GM23338 (cell line): Measurements from ENCODE around the gene TMUB2. TPM values are rescaled to one million over a fixed set of nuclear protein-coding genes. Genes with fewer than 3 reads are reported as not detected.

Experiments used
- ATAC-seq: fragments of 200-7000 bp; cut with Tn5 transposase; 3 replicates; pipeline ENCODE4 v1.9.1; 2020
- DNase-seq: peaks from one replicate; pipeline ENCODE4 v3.0.0-alpha.2; 2015; ENCODE audit warnings: low spot score
- H2AFZ ChIP-seq: fragments of 200-600 bp; sonication (generic); 2 replicates; pipeline ENCODE4 v1.8.0; 2016; ENCODE audit warnings: antibody characterized with exemption, mild to moderate bottlenecking, moderate library complexity
- H3F3A ChIP-seq: fragments of 200-600 bp; sonication (generic); replicated peaks from 2 replicates; pipeline ENCODE4 v1.8.0; 2017; ENCODE audit warnings: antibody characterized with exemption, mixed run types, low read depth
- H3K27ac ChIP-seq: fragments of 200-600 bp; sonication (generic); 2 replicates; pipeline ENCODE4 v1.6.1; 2016; ENCODE audit warnings: low read depth
- H3K27me3 ChIP-seq: fragments of 200-600 bp; sonication (generic); 2 replicates; pipeline ENCODE4 v1.8.0; 2016; ENCODE audit warnings: mild to moderate bottlenecking, mixed run types, moderate library complexity; ENCODE audit not compliant: insufficient read depth
- H3K36me3 ChIP-seq: fragments of 200-600 bp; sonication (generic); 2 replicates; pipeline ENCODE4 v1.8.0; 2016; ENCODE audit warnings: mild to moderate bottlenecking; ENCODE audit not compliant: insufficient read depth
- H3K4me1 ChIP-seq: fragments of 200-600 bp; sonication (generic); 2 replicates; pipeline ENCODE4 v1.8.0; 2016; ENCODE audit warnings: mild to moderate bottlenecking, moderate library complexity; ENCODE audit not compliant: insufficient read depth
- H3K4me2 ChIP-seq: fragments of 200-600 bp; sonication (generic); 2 replicates; pipeline ENCODE4 v1.7.1; 2017; ENCODE audit warnings: mixed run types
- H3K4me3 ChIP-seq: fragments of 200-600 bp; sonication (generic); 2 replicates; pipeline ENCODE4 v1.6.1; 2016; ENCODE audit warnings: mixed run types
- H3K79me2 ChIP-seq: fragments of 200-600 bp; sonication (generic); replicated peaks from 2 replicates; pipeline ENCODE4 v1.8.0; 2017; ENCODE audit warnings: mild to moderate bottlenecking; ENCODE audit not compliant: insufficient read depth
- H3K9me2 ChIP-seq: fragments of 200-600 bp; sonication (generic); 2 replicates; pipeline ENCODE4 v1.8.0; 2017; ENCODE audit not compliant: insufficient read depth
- H4K20me1 ChIP-seq: fragments of 200-600 bp; sonication (generic); replicated peaks from 2 replicates; pipeline ENCODE4 v1.8.0; 2017; ENCODE audit warnings: mild to moderate bottlenecking; ENCODE audit not compliant: insufficient read depth
- H3K27ac Mint-ChIP-seq: 2 replicates; pipeline ENCODE4 v1.8.0; 2020; ENCODE audit warnings: inconsistent platforms, mild to moderate bottlenecking, moderate library complexity, mixed read lengths
- H3K27me3 Mint-ChIP-seq: 3 replicates; pipeline ENCODE4 v1.8.0; 2022; ENCODE audit warnings: low read depth, mild to moderate bottlenecking, moderate library complexity, mixed read lengths, inconsistent platforms; ENCODE audit not compliant: insufficient read depth, poor library complexity
- H3K36me3 Mint-ChIP-seq: 3 replicates; pipeline ENCODE4 v1.8.0; 2021; ENCODE audit warnings: low read depth, mild to moderate bottlenecking, inconsistent platforms, moderate library complexity, mixed read lengths
- H3K4me1 Mint-ChIP-seq: 3 replicates; pipeline ENCODE4 v1.8.0; 2020; ENCODE audit warnings: mild to moderate bottlenecking, inconsistent platforms, mixed read lengths
- H3K4me3 Mint-ChIP-seq: 3 replicates; pipeline ENCODE4 v1.8.0; 2021; ENCODE audit warnings: moderate library complexity, mild to moderate bottlenecking, inconsistent platforms, mixed read lengths
- H3K9me3 Mint-ChIP-seq: 3 replicates; pipeline ENCODE4 v1.8.0; 2020; ENCODE audit warnings: moderate library complexity, mild to moderate bottlenecking, inconsistent platforms, mixed read lengths
- CREB1 ChIP-seq: fragments of 250-450 bp; sonication (Bioruptor Pico); IDR thresholded peaks from 2 replicates; pipeline ENCODE4 v1.5.0; 2020; ENCODE audit warnings: low read depth, mild to moderate bottlenecking, moderate library complexity
- EZH2 ChIP-seq: fragments of 200-600 bp; sonication (generic); IDR thresholded peaks from one replicate; pipeline ENCODE4 v1.8.0; 2017; ENCODE audit warnings: antibody characterized with exemption, mild to moderate bottlenecking, low read depth; ENCODE audit not compliant: unreplicated experiment
- EZH2phosphoT487 ChIP-seq: fragments of 200-600 bp; sonication (generic); IDR thresholded peaks from one replicate; pipeline ENCODE4 v1.8.1; 2018; ENCODE audit warnings: antibody characterized with exemption; ENCODE audit not compliant: unreplicated experiment
- JUNB ChIP-seq: IDR thresholded peaks from one replicate; pipeline ENCODE4 v1.6.1; 2016; ENCODE audit warnings: antibody characterized with exemption; ENCODE audit not compliant: unreplicated experiment
- NANOG ChIP-seq: IDR thresholded peaks from 2 replicates; pipeline ENCODE4 v1.6.1; 2016; ENCODE audit warnings: antibody characterized with exemption, borderline replicate concordance
- POLR2AphosphoS5 ChIP-seq: IDR thresholded peaks from 2 replicates; pipeline ENCODE4 v1.6.1; 2016; ENCODE audit warnings: antibody characterized with exemption, low read depth
- STAT1 ChIP-seq: IDR thresholded peaks from one replicate; pipeline ENCODE4 v1.6.1; 2016; ENCODE audit warnings: antibody characterized with exemption; ENCODE audit not compliant: unreplicated experiment
- ZNF114 ChIP-seq: fragments of 250-450 bp; sonication (Bioruptor Pico); IDR thresholded peaks from 2 replicates; pipeline ENCODE4 v1.5.0; 2020; ENCODE audit warnings: mild to moderate bottlenecking, moderate library complexity
- ZNF331 ChIP-seq: fragments of 250-450 bp; sonication (Bioruptor Pico); IDR thresholded peaks from 2 replicates; pipeline ENCODE4 v1.5.0; 2020; ENCODE audit warnings: low read depth, mild to moderate bottlenecking, moderate library complexity
- polyA plus RNA-seq: library from polyadenylated mRNA; unstranded; fragments of >200 nt; fragmentation: Nextera tagmentation; extraction: Ambion mirVana; gene quantifications from 2 replicates; pipeline ENCODE4 v1.2.1, GENCODE V29; 2016
- total RNA-seq: library from RNA; depleted of rRNA; stranded (reverse); fragments of >200 nt; shearing (Covaris generic); gene quantifications from 2 replicates; pipeline ENCODE4 v1.2.3, GENCODE V29; 2014
- TF ChIP-seq, protein P1 (sequence below): fragments of 250-450 bp; sonication (Bioruptor Pico); IDR thresholded peaks from 2 replicates; pipeline ENCODE4 v1.5.0; 2020; ENCODE audit warnings: mild to moderate bottlenecking, moderate library complexity
- TF ChIP-seq, protein P2 (sequence below): IDR thresholded peaks from one replicate; pipeline ENCODE4 v1.6.1; 2018; ENCODE audit warnings: antibody characterized with exemption; ENCODE audit not compliant: unreplicated experiment
- TF ChIP-seq, protein P3 (sequence below): IDR thresholded peaks from 2 replicates; pipeline ENCODE4 v1.6.1; 2016; ENCODE audit warnings: antibody characterized with exemption

Gene TMUB2
- total and polyA plus RNA-seq, 2 experiments from 2014 or later = 16.5 to 20.8 TPM

DNA sequence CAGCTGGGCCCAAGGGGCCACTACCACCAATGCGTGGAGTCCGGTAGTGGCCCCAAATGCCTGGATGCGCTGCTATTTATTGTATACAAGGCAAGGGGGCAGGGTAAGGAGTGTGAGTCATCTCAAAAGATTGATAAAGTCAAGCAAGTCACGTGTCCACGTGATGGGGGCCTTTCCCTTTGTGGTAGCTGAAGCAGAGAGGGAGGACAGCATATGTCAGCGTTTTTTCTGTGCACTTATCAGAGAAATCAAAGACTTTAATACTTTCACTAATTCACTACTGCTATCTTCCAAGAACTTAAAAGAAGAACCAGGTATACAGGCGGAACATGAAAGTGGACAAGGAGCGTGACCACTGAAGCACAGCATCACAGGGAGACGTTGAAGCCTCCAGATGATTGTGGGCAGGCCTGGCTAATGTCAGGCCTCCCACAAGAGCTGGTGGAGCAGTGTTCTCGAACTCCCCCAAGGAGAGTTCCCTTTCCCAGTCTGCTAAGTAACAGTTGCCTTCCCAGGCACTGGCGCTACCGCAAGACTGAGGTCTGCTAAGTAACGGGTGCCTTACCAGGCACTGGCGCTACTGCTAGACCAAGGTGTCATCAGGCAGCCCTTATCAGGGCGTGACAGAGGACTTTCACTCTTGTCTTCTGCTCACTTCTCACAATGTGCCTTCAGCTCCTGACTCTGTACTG lies 27.1 kb upstream of the TMUB2 start:
- Histone ChIP-seq H3K4me1 (no peaks in the 10 kb centered on the region), H3K27ac (no peak overlapping the region), H3K27me3 (no peaks in the 10 kb centered on the region), H3F3A (no peaks in the 10 kb centered on the region; the same call in 1 of the 2 replicates), H3K4me3 (no peak overlapping the region), H3K79me2 (no peaks in the 10 kb centered on the region), H3K9me2 (no peaks in the 10 kb centered on the region), H3K36me3 (peaks cover 17% of the 10 kb centered on the region), H2AFZ (no peak overlapping the region), H3K4me2 (no peak overlapping the region), H4K20me1 (no peaks in the 10 kb centered on the region; the same call in none of the 2 replicates)
- TF ChIP-seq ZNF331 (CRISPR knock-in tag) (no peak), EZH2 (no peak), STAT1 (no peak), ZNF114 (no peak), EZH2phosphoT487 (no peak), JUNB (no peak), NANOG (no peak), POLR2AphosphoS5 (no peak), CREB1 (CRISPR knock-in tag) (no peak)
- TF ChIP-seq, protein P1, sequence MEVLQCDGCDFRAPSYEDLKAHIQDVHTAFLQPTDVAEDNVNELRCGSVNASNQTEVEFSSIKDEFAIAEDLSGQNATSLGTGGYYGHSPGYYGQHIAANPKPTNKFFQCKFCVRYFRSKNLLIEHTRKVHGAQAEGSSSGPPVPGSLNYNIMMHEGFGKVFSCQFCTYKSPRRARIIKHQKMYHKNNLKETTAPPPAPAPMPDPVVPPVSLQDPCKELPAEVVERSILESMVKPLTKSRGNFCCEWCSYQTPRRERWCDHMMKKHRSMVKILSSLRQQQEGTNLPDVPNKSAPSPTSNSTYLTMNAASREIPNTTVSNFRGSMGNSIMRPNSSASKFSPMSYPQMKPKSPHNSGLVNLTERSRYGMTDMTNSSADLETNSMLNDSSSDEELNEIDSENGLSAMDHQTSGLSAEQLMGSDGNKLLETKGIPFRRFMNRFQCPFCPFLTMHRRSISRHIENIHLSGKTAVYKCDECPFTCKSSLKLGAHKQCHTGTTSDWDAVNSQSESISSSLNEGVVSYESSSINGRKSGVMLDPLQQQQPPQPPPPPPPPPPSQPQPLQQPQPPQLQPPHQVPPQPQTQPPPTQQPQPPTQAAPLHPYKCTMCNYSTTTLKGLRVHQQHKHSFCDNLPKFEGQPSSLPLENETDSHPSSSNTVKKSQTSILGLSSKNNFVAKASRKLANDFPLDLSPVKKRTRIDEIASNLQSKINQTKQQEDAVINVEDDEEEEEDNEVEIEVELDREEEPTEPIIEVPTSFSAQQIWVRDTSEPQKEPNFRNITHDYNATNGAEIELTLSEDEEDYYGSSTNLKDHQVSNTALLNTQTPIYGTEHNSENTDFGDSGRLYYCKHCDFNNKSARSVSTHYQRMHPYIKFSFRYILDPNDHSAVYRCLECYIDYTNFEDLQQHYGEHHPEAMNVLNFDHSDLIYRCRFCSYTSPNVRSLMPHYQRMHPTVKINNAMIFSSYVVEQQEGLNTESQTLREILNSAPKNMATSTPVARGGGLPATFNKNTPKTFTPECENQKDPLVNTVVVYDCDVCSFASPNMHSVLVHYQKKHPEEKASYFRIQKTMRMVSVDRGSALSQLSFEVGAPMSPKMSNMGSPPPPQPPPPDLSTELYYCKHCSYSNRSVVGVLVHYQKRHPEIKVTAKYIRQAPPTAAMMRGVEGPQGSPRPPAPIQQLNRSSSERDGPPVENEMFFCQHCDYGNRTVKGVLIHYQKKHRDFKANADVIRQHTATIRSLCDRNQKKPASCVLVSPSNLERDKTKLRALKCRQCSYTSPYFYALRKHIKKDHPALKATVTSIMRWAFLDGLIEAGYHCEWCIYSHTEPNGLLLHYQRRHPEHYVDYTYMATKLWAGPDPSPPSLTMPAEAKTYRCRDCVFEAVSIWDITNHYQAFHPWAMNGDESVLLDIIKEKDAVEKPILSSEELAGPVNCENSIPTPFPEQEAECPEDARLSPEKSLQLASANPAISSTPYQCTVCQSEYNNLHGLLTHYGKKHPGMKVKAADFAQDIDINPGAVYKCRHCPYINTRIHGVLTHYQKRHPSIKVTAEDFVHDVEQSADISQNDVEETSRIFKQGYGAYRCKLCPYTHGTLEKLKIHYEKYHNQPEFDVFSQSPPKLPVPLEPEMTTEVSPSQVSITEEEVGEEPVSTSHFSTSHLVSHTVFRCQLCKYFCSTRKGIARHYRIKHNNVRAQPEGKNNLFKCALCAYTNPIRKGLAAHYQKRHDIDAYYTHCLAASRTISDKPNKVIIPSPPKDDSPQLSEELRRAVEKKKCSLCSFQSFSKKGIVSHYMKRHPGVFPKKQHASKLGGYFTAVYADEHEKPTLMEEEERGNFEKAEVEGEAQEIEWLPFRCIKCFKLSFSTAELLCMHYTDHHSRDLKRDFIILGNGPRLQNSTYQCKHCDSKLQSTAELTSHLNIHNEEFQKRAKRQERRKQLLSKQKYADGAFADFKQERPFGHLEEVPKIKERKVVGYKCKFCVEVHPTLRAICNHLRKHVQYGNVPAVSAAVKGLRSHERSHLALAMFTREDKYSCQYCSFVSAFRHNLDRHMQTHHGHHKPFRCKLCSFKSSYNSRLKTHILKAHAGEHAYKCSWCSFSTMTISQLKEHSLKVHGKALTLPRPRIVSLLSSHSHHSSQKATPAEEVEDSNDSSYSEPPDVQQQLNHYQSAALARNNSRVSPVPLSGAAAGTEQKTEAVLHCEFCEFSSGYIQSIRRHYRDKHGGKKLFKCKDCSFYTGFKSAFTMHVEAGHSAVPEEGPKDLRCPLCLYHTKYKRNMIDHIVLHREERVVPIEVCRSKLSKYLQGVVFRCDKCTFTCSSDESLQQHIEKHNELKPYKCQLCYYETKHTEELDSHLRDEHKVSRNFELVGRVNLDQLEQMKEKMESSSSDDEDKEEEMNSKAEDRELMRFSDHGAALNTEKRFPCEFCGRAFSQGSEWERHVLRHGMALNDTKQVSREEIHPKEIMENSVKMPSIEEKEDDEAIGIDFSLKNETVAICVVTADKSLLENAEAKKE (CRISPR knock-in tag) = no peak
- TF ChIP-seq, protein P2, sequence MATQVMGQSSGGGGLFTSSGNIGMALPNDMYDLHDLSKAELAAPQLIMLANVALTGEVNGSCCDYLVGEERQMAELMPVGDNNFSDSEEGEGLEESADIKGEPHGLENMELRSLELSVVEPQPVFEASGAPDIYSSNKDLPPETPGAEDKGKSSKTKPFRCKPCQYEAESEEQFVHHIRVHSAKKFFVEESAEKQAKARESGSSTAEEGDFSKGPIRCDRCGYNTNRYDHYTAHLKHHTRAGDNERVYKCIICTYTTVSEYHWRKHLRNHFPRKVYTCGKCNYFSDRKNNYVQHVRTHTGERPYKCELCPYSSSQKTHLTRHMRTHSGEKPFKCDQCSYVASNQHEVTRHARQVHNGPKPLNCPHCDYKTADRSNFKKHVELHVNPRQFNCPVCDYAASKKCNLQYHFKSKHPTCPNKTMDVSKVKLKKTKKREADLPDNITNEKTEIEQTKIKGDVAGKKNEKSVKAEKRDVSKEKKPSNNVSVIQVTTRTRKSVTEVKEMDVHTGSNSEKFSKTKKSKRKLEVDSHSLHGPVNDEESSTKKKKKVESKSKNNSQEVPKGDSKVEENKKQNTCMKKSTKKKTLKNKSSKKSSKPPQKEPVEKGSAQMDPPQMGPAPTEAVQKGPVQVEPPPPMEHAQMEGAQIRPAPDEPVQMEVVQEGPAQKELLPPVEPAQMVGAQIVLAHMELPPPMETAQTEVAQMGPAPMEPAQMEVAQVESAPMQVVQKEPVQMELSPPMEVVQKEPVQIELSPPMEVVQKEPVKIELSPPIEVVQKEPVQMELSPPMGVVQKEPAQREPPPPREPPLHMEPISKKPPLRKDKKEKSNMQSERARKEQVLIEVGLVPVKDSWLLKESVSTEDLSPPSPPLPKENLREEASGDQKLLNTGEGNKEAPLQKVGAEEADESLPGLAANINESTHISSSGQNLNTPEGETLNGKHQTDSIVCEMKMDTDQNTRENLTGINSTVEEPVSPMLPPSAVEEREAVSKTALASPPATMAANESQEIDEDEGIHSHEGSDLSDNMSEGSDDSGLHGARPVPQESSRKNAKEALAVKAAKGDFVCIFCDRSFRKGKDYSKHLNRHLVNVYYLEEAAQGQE = no peak
- TF ChIP-seq, protein P3, sequence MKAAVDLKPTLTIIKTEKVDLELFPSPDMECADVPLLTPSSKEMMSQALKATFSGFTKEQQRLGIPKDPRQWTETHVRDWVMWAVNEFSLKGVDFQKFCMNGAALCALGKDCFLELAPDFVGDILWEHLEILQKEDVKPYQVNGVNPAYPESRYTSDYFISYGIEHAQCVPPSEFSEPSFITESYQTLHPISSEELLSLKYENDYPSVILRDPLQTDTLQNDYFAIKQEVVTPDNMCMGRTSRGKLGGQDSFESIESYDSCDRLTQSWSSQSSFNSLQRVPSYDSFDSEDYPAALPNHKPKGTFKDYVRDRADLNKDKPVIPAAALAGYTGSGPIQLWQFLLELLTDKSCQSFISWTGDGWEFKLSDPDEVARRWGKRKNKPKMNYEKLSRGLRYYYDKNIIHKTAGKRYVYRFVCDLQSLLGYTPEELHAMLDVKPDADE = no peak
- no peak for ATAC-seq
- no peak overlapping the region for H3K27ac Mint-ChIP-seq
- DNase-seq = no peak
- no peaks in the 10 kb centered on the region for H3K4me1 Mint-ChIP-seq
- no peak overlapping the region for H3K4me3 Mint-ChIP-seq
- no peaks in the 10 kb centered on the region for H3K9me3 Mint-ChIP-seq
- H3K27me3 Mint-ChIP-seq = peaks cover 2% of the 10 kb centered on the region
- peaks cover 63% of the 10 kb centered on the region for H3K36me3 Mint-ChIP-seq
